Liver (tissue), 9 donors: ENCODE data around the gene NFIA. TPM values are rescaled to one million over a fixed set of nuclear protein-coding genes. Genes with fewer than 3 reads are reported as not detected.

ENCODE experiments used
- DNase-seq: peaks from one replicate; pipeline ENCODE4 v3.0.0-alpha.2; 2017; ENCODE audit warnings: low spot score
- H3K27ac ChIP-seq, 2 donors: one replicate each; pipeline ENCODE4 v1.7.0; 2013; ENCODE audit warnings: inconsistent platforms in 2 of 2, low read length in 2 of 2, control low read depth in 1 of 2, low read depth in 1 of 2, mild to moderate bottlenecking in 1 of 2
- H3K27me3 ChIP-seq, 4 donors: one replicate each; pipeline versions ENCODE4 v1.6.1 to v1.7.0; 2013; ENCODE audit warnings: low read length in 3 of 4, inconsistent platforms in 1 of 4, mild to moderate bottlenecking in 1 of 4, moderate library complexity in 1 of 4; ENCODE audit not compliant: control insufficient read depth in 4 of 4, insufficient read depth in 4 of 4
- H3K36me3 ChIP-seq, 4 donors: one replicate each; pipeline versions ENCODE4 v1.6.1 to v1.7.0; 2013; ENCODE audit warnings: low read length in 3 of 4, mild to moderate bottlenecking in 3 of 4, low read depth in 1 of 4, moderate library complexity in 1 of 4; ENCODE audit not compliant: control insufficient read depth in 4 of 4, insufficient read depth in 3 of 4
- H3K4me1 ChIP-seq, 4 donors: one replicate each; pipeline versions ENCODE4 v1.6.1 to v1.7.0; 2013; ENCODE audit warnings: low read length in 3 of 4, mild to moderate bottlenecking in 3 of 4, moderate library complexity in 1 of 4; ENCODE audit not compliant: control insufficient read depth in 4 of 4, insufficient read depth in 4 of 4
- H3K4me3 ChIP-seq, 3 donors: one replicate each; pipeline versions ENCODE4 v1.6.1 to v1.7.0; 2013; ENCODE audit warnings: low read length in 3 of 3, control low read depth in 1 of 3, low read depth in 1 of 3, mild to moderate bottlenecking in 1 of 3
- H3K9ac ChIP-seq, 2 donors: one replicate each; pipeline ENCODE4 v1.7.0; 2013; ENCODE audit warnings: low read length in 2 of 2, mild to moderate bottlenecking in 2 of 2, moderate library complexity in 2 of 2, control low read depth in 1 of 2, low read depth in 1 of 2
- H3K9me3 ChIP-seq, 4 donors: one replicate each; pipeline versions ENCODE4 v1.6.1 to v1.7.0; 2013; ENCODE audit warnings: low read length in 3 of 4; ENCODE audit not compliant: control insufficient read depth in 4 of 4
- ATF3 ChIP-seq: IDR thresholded peaks from 2 replicates; pipeline ENCODE4 v1.6.1; 2016; ENCODE audit warnings: antibody characterized with exemption
- CTCF ChIP-seq: fragments of 150-350 bp; IDR thresholded peaks from 2 replicates; pipeline ENCODE4 v1.5.1; 2017; ENCODE audit warnings: improper control_type of control experiment, low read depth, low read length; ENCODE audit not compliant: missing input control
- EGR1 ChIP-seq, 2 donors: IDR thresholded peaks; 2 replicates each; pipeline ENCODE4 v1.6.1; 2016 to 2018; ENCODE audit warnings: antibody characterized with exemption in 2 of 2, low read depth in 2 of 2
- FOXA1 ChIP-seq: IDR thresholded peaks from 2 replicates; pipeline ENCODE4 v1.6.1; 2016; ENCODE audit warnings: antibody characterized with exemption
- FOXA2 ChIP-seq: IDR thresholded peaks from 2 replicates; pipeline ENCODE4 v1.6.1; 2016; ENCODE audit warnings: antibody characterized with exemption
- HNF4A ChIP-seq, 2 donors: conservative IDR thresholded peaks; 2 replicates each; pipeline ENCODE4 v1.6.1; 2016; ENCODE audit warnings: antibody characterized with exemption in 2 of 2, mild to moderate bottlenecking in 2 of 2
- HNF4G ChIP-seq: IDR thresholded peaks from 2 replicates; pipeline ENCODE4 v1.6.1; 2016; ENCODE audit warnings: antibody characterized with exemption
- JUND ChIP-seq, 2 donors: IDR thresholded peaks; 2 replicates each; pipeline ENCODE4 v1.6.1; 2016; ENCODE audit warnings: antibody characterized with exemption in 2 of 2
- MAX ChIP-seq: IDR thresholded peaks from 2 replicates; pipeline ENCODE4 v1.6.1; 2016; ENCODE audit warnings: antibody characterized with exemption
- NR2F2 ChIP-seq: IDR thresholded peaks from 2 replicates; pipeline ENCODE4 v1.6.1; 2016; ENCODE audit warnings: antibody characterized with exemption
- RAD21 ChIP-seq, 2 donors: IDR thresholded peaks; 2 replicates each; pipeline ENCODE4 v1.6.1; 2016; ENCODE audit warnings: antibody characterized with exemption in 2 of 2, mild to moderate bottlenecking in 2 of 2
- REST ChIP-seq: IDR thresholded peaks from 2 replicates; pipeline ENCODE4 v1.6.1; 2016; ENCODE audit warnings: antibody characterized with exemption, mild to moderate bottlenecking
- RXRA ChIP-seq, 2 donors: IDR thresholded peaks; 2 replicates each; pipeline ENCODE4 v1.6.1; 2017 to 2018; ENCODE audit warnings: antibody characterized with exemption in 2 of 2, mild to moderate bottlenecking in 1 of 2
- SP1 ChIP-seq: IDR thresholded peaks from 2 replicates; pipeline ENCODE4 v1.6.1; 2018; ENCODE audit warnings: antibody characterized with exemption, mild to moderate bottlenecking
- TAF1 ChIP-seq: conservative IDR thresholded peaks from 2 replicates; pipeline ENCODE4 v1.6.1; 2016; ENCODE audit warnings: antibody characterized with exemption, mild to moderate bottlenecking
- YY1 ChIP-seq: IDR thresholded peaks from 2 replicates; pipeline ENCODE4 v1.6.1; 2016; ENCODE audit warnings: antibody characterized with exemption, mild to moderate bottlenecking
- ZBTB33 ChIP-seq: IDR thresholded peaks from 2 replicates; pipeline ENCODE4 v1.6.1; 2016; ENCODE audit warnings: antibody characterized with exemption
- WGBS: extraction: QIAGEN DNeasy Blood & Tissue Kit; methylation state at CpG from one replicate; pipeline ENCODE4 v1.1.7; 2013; 5-methylcytosine and 5-hydroxymethylcytosine counted together
- polyA plus RNA-seq, 2 donors: library from polyadenylated mRNA; stranded (reverse) in 1 of 2; unstranded in 1 of 2; fragments of 200-250 nt in 1 of 2; fragments of >200 nt in 1 of 2; fragmentation: Nextera tagmentation in 1 of 2; extraction: Ambion mirVana in 1 of 2; gene quantifications; one replicate each; pipeline versions ENCODE4 v1.2.1 to v1.2.3, GENCODE V29; 2013 to 2015
- total RNA-seq, 2 donors: library from RNA; depleted of rRNA; stranded (reverse); fragments of >200 nt; gene quantifications; one replicate each; pipeline ENCODE4 v1.2.3, GENCODE V29; 2014
- donor health status: healthy.
- donor health status: healthy.
- donor health status: healthy.
- donor health status: healthy.
- donor health status: healthy.

Gene NFIA
- total and polyA plus RNA-seq, 4 donors, result 6.8 to 53.7 (median 22.2) TPM

GRCh38 chr1:61320575-61320974 lies 238.2 kb downstream of the NFIA start:
- Histone ChIP-seq H3K4me1 (peaks cover 4 to 32% (median 22%) of the 10 kb centered on the region in 4 donors), H3K27me3 (no peaks in the 10 kb centered on the region), H3K9ac (no peak overlapping the region), H3K36me3 (no peaks in the 10 kb centered on the region), H3K4me3 (no peak overlapping the region), H3K27ac (no peak overlapping the region), H3K9me3 (no peaks in the 10 kb centered on the region)
- WGBS, result 92% methylated on average over 2 of the region's 2 CpGs
- no peak for DNase-seq
- TF ChIP-seq JUND (IDR thresholded peaks at IDR 0.05) (no peak), RAD21 (IDR thresholded peaks at IDR 0.05) (no peak), HNF4G (no peak), HNF4A (conservative IDR thresholded peaks at IDR 0.05) (no peak), REST (no peak), EGR1 (IDR thresholded peaks at IDR 0.05; ENCODE audit: low read depth in 2 of 2) (no peak), NR2F2 (no peak), CTCF (no peak), SP1 (no peak), FOXA1 (no peak), MAX (no peak), ZBTB33 (no peak), ATF3 (no peak), TAF1 (no peak), RXRA (IDR thresholded peaks at IDR 0.05) (no peak), YY1 (no peak), FOXA2 (no peak)
